Measurements from ENCODE around the gene IMPACT.

GRCh38 chr18:24408496-24408895, 18.0 kb upstream of the IMPACT start:
- TF ChIP-seq, protein P1, sequence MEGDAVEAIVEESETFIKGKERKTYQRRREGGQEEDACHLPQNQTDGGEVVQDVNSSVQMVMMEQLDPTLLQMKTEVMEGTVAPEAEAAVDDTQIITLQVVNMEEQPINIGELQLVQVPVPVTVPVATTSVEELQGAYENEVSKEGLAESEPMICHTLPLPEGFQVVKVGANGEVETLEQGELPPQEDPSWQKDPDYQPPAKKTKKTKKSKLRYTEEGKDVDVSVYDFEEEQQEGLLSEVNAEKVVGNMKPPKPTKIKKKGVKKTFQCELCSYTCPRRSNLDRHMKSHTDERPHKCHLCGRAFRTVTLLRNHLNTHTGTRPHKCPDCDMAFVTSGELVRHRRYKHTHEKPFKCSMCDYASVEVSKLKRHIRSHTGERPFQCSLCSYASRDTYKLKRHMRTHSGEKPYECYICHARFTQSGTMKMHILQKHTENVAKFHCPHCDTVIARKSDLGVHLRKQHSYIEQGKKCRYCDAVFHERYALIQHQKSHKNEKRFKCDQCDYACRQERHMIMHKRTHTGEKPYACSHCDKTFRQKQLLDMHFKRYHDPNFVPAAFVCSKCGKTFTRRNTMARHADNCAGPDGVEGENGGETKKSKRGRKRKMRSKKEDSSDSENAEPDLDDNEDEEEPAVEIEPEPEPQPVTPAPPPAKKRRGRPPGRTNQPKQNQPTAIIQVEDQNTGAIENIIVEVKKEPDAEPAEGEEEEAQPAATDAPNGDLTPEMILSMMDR (IDR thresholded peaks at IDR 0.05; ENCODE audit: low read depth, low read length, missing input control) = no peak
- TF ChIP-seq TAF1 (conservative IDR thresholded peaks at IDR 0.05) = no peak
- TF ChIP-seq SP1 (IDR thresholded peaks at IDR 0.05) = no peak
- TF ChIP-seq JUND (IDR thresholded peaks at IDR 0.05) = no peak
- no peak for TF ChIP-seq FOXA1 (IDR thresholded peaks at IDR 0.05)
- TF ChIP-seq RAD21 (IDR thresholded peaks at IDR 0.05) = no peak
- TF ChIP-seq MAX (IDR thresholded peaks at IDR 0.05) = no peak
- TF ChIP-seq EGR1 (IDR thresholded peaks at IDR 0.05; ENCODE audit: low read depth in 2 of 2) = no peak
- TF ChIP-seq ATF3 (IDR thresholded peaks at IDR 0.05) = no peak
- TF ChIP-seq GABPA (IDR thresholded peaks at IDR 0.05 in 1 of 2, conservative IDR thresholded peaks at IDR 0.05 in 1 of 2) = no peak
- no peak for TF ChIP-seq YY1 (IDR thresholded peaks at IDR 0.05)
